GM12878 (cell line): Measurements from ENCODE around the gene TIGD1.

Experiments
- BRCA1 ChIP-seq: IDR thresholded peaks from 2 replicates; pipeline ENCODE4 v1.6.1; 2011; ENCODE audit warnings: low read depth, low read length, improper control_type of control experiment
- CTCF ChIP-seq, 3 experiments: IDR thresholded peaks in 2 of 3; conservative IDR thresholded peaks in 1 of 3; 2 replicates each; pipeline ENCODE4 v1.5.1; 2011; ENCODE audit warnings: low read depth in 3 of 3, low read length in 3 of 3, mild to moderate bottlenecking in 3 of 3, control low read depth in 2 of 3, moderate library complexity in 2 of 3, inconsistent platforms in 1 of 3, mixed read lengths in 1 of 3; ENCODE audit not compliant: control insufficient read depth in 2 of 3, insufficient read depth in 1 of 3; ENCODE audit errors: extremely low read depth in 1 of 3
- DPF2 ChIP-seq: fragments of 450-650 bp; IDR thresholded peaks from 2 replicates; pipeline ENCODE4 v1.6.1; 2017; ENCODE audit warnings: mild to moderate bottlenecking
- EZH2 ChIP-seq: IDR thresholded peaks from 2 replicates; pipeline ENCODE4 v1.6.1; 2012; ENCODE audit warnings: low read depth, mild to moderate bottlenecking, control low read depth, inconsistent platforms, low read length, borderline replicate concordance; ENCODE audit not compliant: control insufficient read depth
- POLR2A ChIP-seq: IDR thresholded peaks from 2 replicates; pipeline ENCODE4 v1.6.1; 2011; ENCODE audit warnings: low read depth, mild to moderate bottlenecking, low read length
- POLR2AphosphoS2 ChIP-seq: IDR thresholded peaks from 2 replicates; pipeline ENCODE4 v1.6.1; 2011; ENCODE audit warnings: low read depth, mild to moderate bottlenecking, low read length, improper control_type of control experiment, moderate library complexity
- RAD21 ChIP-seq: IDR thresholded peaks from 2 replicates; pipeline ENCODE4 v1.6.1; 2011; ENCODE audit warnings: mild to moderate bottlenecking, low read depth, low read length, moderate library complexity; ENCODE audit not compliant: insufficient read depth
- RAD51 ChIP-seq: fragments of 450-650 bp; IDR thresholded peaks from 2 replicates; pipeline ENCODE4 v1.6.1; 2016; ENCODE audit warnings: moderate library complexity, mild to moderate bottlenecking, inconsistent platforms
- SIN3A ChIP-seq: IDR thresholded peaks from 2 replicates; pipeline ENCODE4 v1.6.1; 2012; ENCODE audit warnings: low read depth, low read length, improper control_type of control experiment
- ZNF24 ChIP-seq: fragments of 450-650 bp; IDR thresholded peaks from 2 replicates; pipeline ENCODE4 v1.6.1; 2017; ENCODE audit warnings: antibody characterized with exemption, mild to moderate bottlenecking

- no peak for TF ChIP-seq POLR2A
- TF ChIP-seq RAD51, result no peak
- TF ChIP-seq CTCF (IDR thresholded peaks at IDR 0.05 in 2 of 3, conservative IDR thresholded peaks at IDR 0.05 in 1 of 3; ENCODE audit: control insufficient read depth in 2 of 3, extremely low read depth in 1 of 3, insufficient read depth in 1 of 3, low read depth in 3 of 3, low read length in 3 of 3), result no peak
- no peak for TF ChIP-seq EZH2
- no peak for TF ChIP-seq POLR2AphosphoS2
- TF ChIP-seq RAD21, result no peak
- TF ChIP-seq SIN3A, result no peak
- no peak for TF ChIP-seq DPF2
- no peak for TF ChIP-seq ZNF24
- TF ChIP-seq BRCA1, result no peak
Observed at GRCh38 chr2:232551776-232552175, 1.4 kb upstream of the TIGD1 start.
